Mesendoderm (in vitro differentiated cells): ENCODE measurements around the gene CCDC92B.
"Not testable (repeated sequence)": the region's sequence is repeated elsewhere in the genome, so short reads cannot be mapped to it uniquely, and the experiment has no call there.

Source experiments
- DNase-seq: peaks from one replicate; pipeline ENCODE4 v3.0.0; 2013
- H2AK5ac ChIP-seq: 2 replicates; pipeline ENCODE4 v1.6.1; 2013; ENCODE audit warnings: low read length, inconsistent platforms
- H2BK120ac ChIP-seq: 2 replicates; pipeline ENCODE4 v1.6.1; 2013; ENCODE audit warnings: low read depth, mild to moderate bottlenecking, low read length, moderate library complexity, mixed read lengths
- H2BK15ac ChIP-seq: replicated peaks from 2 replicates; pipeline ENCODE4 v1.6.1; 2013; ENCODE audit warnings: low read depth, mild to moderate bottlenecking, moderate library complexity
- H2BK5ac ChIP-seq: 2 replicates; pipeline ENCODE4 v1.6.1; 2013; ENCODE audit warnings: low read length, inconsistent platforms
- H3K18ac ChIP-seq: 2 replicates; pipeline ENCODE4 v1.6.1; 2013; ENCODE audit warnings: mild to moderate bottlenecking, low read length, mixed read lengths
- H3K23ac ChIP-seq: one replicate; pipeline ENCODE4 v1.6.1; 2013; ENCODE audit warnings: low read length
- H3K27ac ChIP-seq: 2 replicates; pipeline ENCODE4 v1.5.1; 2013; ENCODE audit warnings: low read depth, mild to moderate bottlenecking, inconsistent platforms, low read length, moderate library complexity
- H3K27me3 ChIP-seq: 2 replicates; pipeline ENCODE4 v1.6.1; 2013; ENCODE audit warnings: low read length, control low read depth, mild to moderate bottlenecking, inconsistent platforms; ENCODE audit not compliant: insufficient read depth, poor library complexity
- H3K36me3 ChIP-seq: 2 replicates; pipeline ENCODE4 v1.6.1; 2013; ENCODE audit warnings: low read length, inconsistent platforms; ENCODE audit not compliant: control insufficient read depth, insufficient read depth
- H3K4ac ChIP-seq: one replicate; pipeline ENCODE4 v1.6.1; 2013; ENCODE audit warnings: low read depth, mild to moderate bottlenecking, low read length, moderate library complexity
- H3K4me1 ChIP-seq: 2 replicates; pipeline ENCODE4 v1.6.1; 2013; ENCODE audit warnings: low read depth, low read length, inconsistent platforms; ENCODE audit not compliant: control insufficient read depth
- H3K4me2 ChIP-seq: 2 replicates; pipeline ENCODE4 v1.6.1; 2013; ENCODE audit warnings: low read length
- H3K4me3 ChIP-seq: 2 replicates; pipeline ENCODE4 v1.5.1; 2013; ENCODE audit warnings: mild to moderate bottlenecking, low read length
- H3K56ac ChIP-seq: one replicate; pipeline ENCODE4 v1.6.1; 2013; ENCODE audit warnings: low read length
- H3K79me1 ChIP-seq: 2 replicates; pipeline ENCODE4 v1.6.1; 2013; ENCODE audit warnings: low read length, inconsistent platforms
- H3K79me2 ChIP-seq: 2 replicates; pipeline ENCODE4 v1.6.1; 2013; ENCODE audit warnings: mild to moderate bottlenecking, low read length; ENCODE audit not compliant: control insufficient read depth, insufficient read depth
- H3K9ac ChIP-seq: 2 replicates; pipeline ENCODE4 v1.6.1; 2013; ENCODE audit warnings: low read length, inconsistent platforms
- H4K5ac ChIP-seq: one replicate; pipeline ENCODE4 v1.6.1; 2013; ENCODE audit warnings: low read length
- H4K8ac ChIP-seq: one replicate; pipeline ENCODE4 v1.6.1; 2013; ENCODE audit warnings: low read depth, mild to moderate bottlenecking, control low read depth, low read length, moderate library complexity
- WGBS: extraction: QIAGEN DNeasy Blood & Tissue Kit; methylation state at CpG from one replicate; pipeline ENCODE4 v1.1.7; 2013; ENCODE audit warnings: low lambda C conversion rate, missing lambda C conversion rate; ENCODE audit not compliant: insufficient coverage; ENCODE audit errors: extremely low coverage; 5-methylcytosine and 5-hydroxymethylcytosine counted together

CCDC92B gene

DNA sequence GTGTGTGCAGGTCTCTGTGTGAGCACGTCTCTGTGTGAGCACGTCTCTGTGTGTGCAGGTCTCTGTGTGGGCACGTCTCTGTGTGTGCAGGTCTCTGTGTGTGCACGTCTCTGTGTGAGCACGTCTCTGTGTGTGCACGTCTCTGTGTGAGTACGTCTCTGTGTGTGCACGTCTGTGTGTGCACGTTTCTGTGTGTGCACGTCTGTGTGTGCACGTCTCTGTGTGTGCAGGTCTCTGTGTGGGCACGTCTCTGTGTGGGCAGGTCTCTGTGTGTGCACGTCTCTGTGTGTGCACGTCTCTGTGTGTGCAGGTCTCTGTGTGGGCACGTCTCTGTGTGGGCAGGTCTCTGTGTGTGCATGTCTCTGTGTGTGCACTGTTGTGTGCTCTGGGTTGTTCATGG lies 32.1 kb upstream of the CCDC92B start:
- not testable (repeated sequence) for H3K4ac ChIP-seq, H3K18ac ChIP-seq, H3K79me1 ChIP-seq, H3K56ac ChIP-seq, H3K4me3 ChIP-seq, H4K8ac ChIP-seq, H3K4me2 ChIP-seq, H2BK5ac ChIP-seq, H2AK5ac ChIP-seq, H3K9ac ChIP-seq, H2BK120ac ChIP-seq, H3K23ac ChIP-seq, H3K27ac ChIP-seq, H3K79me2 ChIP-seq, H4K5ac ChIP-seq, DNase-seq, H2BK15ac ChIP-seq, H3K4me1 ChIP-seq, H3K27me3 ChIP-seq, H3K36me3 ChIP-seq
- no CpG with 5 or more reads among the region's 15 CpGs for WGBS

DNA sequence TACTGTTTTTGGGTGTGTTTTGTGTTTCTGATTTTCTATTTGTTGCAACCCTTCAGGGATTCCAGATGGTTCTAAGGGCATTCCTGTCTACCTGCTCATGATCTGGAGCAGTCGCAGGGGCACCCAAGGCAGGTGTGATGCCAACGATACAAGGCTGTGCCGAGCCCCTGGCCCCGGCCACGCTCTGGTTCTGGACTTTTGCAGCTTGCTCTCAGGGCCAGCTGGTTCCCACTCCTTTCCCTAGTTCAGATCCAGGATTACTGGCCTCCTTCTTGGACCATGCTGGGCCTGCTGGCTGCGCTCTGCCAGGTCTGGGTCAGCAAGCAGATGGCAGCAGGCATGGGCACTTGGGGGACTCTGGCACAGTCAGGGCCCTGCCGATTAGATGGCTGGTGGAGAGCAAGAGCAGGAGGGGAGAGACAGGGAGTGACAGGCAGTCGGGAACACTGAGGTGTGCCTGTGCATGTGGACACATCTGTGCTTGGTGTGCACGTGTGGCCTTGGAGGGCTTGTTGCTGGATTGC lies 31.5 kb upstream of the CCDC92B start:
- H3K23ac ChIP-seq: no peak overlapping the region
- no peak overlapping the region for H3K9ac ChIP-seq
- no peaks in the 10 kb centered on the region for H3K27me3 ChIP-seq
- no peak for DNase-seq
- H3K4me2 ChIP-seq: no peak overlapping the region
- H4K8ac ChIP-seq: no peak overlapping the region
- no peak overlapping the region for H2BK5ac ChIP-seq
- no peak overlapping the region for H2BK120ac ChIP-seq
- H4K5ac ChIP-seq: no peak overlapping the region
- H2BK15ac ChIP-seq: no peak overlapping the region
- no peak overlapping the region for H3K4ac ChIP-seq
- WGBS: no CpG with 5 or more reads among the region's 9 CpGs
- H3K18ac ChIP-seq: no peak overlapping the region
- H2AK5ac ChIP-seq: no peak overlapping the region
- H3K4me3 ChIP-seq: no peak overlapping the region
- H3K79me1 ChIP-seq: no peaks in the 10 kb centered on the region
- no peaks in the 10 kb centered on the region for H3K79me2 ChIP-seq
- H3K36me3 ChIP-seq: no peaks in the 10 kb centered on the region
- H3K56ac ChIP-seq: no peak overlapping the region
- peaks cover 2% of the 10 kb centered on the region for H3K4me1 ChIP-seq
- no peak overlapping the region for H3K27ac ChIP-seq

GRCh38 chr17:2780256-2780655 lies 30.8 kb upstream of the CCDC92B start:
- Histone ChIP-seq H2BK5ac (no peak overlapping the region), H3K9ac (no peak overlapping the region), H3K4me1 (peaks cover 2% of the 10 kb centered on the region), H2AK5ac (no peak overlapping the region), H3K4ac (no peak overlapping the region), H3K4me2 (no peak overlapping the region), H3K79me2 (no peaks in the 10 kb centered on the region), H3K27ac (no peak overlapping the region), H2BK15ac (no peak overlapping the region), H3K23ac (no peak overlapping the region), H2BK120ac (no peak overlapping the region), H3K4me3 (no peak overlapping the region), H3K36me3 (no peaks in the 10 kb centered on the region), H3K27me3 (peaks cover 2% of the 10 kb centered on the region), H3K18ac (no peak overlapping the region), H3K56ac (no peak overlapping the region), H3K79me1 (no peaks in the 10 kb centered on the region), H4K5ac (no peak overlapping the region), H4K8ac (no peak overlapping the region)
- no peak for DNase-seq
- no CpG with 5 or more reads among the region's 12 CpGs for WGBS

DNA sequence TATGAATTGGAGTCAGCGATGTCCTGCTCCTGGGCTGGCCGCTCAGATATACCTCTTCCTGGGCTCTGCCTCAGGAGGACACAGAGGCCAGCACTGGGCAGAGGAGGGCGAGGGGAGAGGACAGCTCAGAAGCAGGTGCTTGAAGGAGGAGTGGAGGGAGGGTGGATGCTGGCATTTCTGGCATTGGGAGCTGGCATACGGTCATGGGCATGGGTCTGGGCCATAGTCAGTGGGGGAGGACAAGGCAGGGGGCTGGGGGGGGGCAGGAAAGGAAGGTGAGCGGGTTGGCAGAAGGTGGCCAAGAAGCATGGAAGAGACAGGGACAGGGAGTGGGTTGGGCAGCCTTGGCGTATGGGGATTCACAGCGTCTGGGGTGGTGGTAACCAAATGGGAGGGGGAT lies 30.1 kb upstream of the CCDC92B start:
- Histone ChIP-seq H3K4me1 (peaks cover 2% of the 10 kb centered on the region), H3K9ac (no peak overlapping the region), H3K27me3 (peaks cover 2% of the 10 kb centered on the region), H2BK15ac (no peak overlapping the region), H3K36me3 (no peaks in the 10 kb centered on the region), H4K8ac (no peak overlapping the region), H4K5ac (no peak overlapping the region), H3K27ac (no peak overlapping the region), H3K4ac (no peak overlapping the region), H2BK120ac (no peak overlapping the region), H3K79me2 (no peaks in the 10 kb centered on the region), H3K56ac (no peak overlapping the region), H3K79me1 (no peaks in the 10 kb centered on the region), H2BK5ac (no peak overlapping the region), H2AK5ac (no peak overlapping the region), H3K18ac (no peak overlapping the region), H3K4me3 (no peak overlapping the region), H3K4me2 (no peak overlapping the region), H3K23ac (no peak overlapping the region)
- WGBS: no CpG with 5 or more reads among the region's 7 CpGs
- DNase-seq: no peak

GRCh38 chr17:2778489-2778888 lies 29.0 kb upstream of the CCDC92B start:
- no peak overlapping the region for H3K27ac ChIP-seq
- peaks cover 2% of the 10 kb centered on the region for H3K27me3 ChIP-seq
- H3K9ac ChIP-seq: no peak overlapping the region
- no peak overlapping the region for H3K23ac ChIP-seq
- H3K18ac ChIP-seq: no peak overlapping the region
- no peak overlapping the region for H3K4me2 ChIP-seq
- H4K8ac ChIP-seq: no peak overlapping the region
- H2BK5ac ChIP-seq: no peak overlapping the region
- H2AK5ac ChIP-seq: no peak overlapping the region
- no peak overlapping the region for H2BK15ac ChIP-seq
- no CpG with 5 or more reads among the region's 6 CpGs for WGBS
- H3K4me3 ChIP-seq: no peak overlapping the region
- H2BK120ac ChIP-seq: no peak overlapping the region
- H3K79me1 ChIP-seq: no peaks in the 10 kb centered on the region
- peaks cover 2% of the 10 kb centered on the region for H3K4me1 ChIP-seq
- no peak overlapping the region for H3K4ac ChIP-seq
- no peak for DNase-seq
- no peaks in the 10 kb centered on the region for H3K79me2 ChIP-seq
- no peak overlapping the region for H4K5ac ChIP-seq
- H3K56ac ChIP-seq: no peak overlapping the region
- no peaks in the 10 kb centered on the region for H3K36me3 ChIP-seq

DNA sequence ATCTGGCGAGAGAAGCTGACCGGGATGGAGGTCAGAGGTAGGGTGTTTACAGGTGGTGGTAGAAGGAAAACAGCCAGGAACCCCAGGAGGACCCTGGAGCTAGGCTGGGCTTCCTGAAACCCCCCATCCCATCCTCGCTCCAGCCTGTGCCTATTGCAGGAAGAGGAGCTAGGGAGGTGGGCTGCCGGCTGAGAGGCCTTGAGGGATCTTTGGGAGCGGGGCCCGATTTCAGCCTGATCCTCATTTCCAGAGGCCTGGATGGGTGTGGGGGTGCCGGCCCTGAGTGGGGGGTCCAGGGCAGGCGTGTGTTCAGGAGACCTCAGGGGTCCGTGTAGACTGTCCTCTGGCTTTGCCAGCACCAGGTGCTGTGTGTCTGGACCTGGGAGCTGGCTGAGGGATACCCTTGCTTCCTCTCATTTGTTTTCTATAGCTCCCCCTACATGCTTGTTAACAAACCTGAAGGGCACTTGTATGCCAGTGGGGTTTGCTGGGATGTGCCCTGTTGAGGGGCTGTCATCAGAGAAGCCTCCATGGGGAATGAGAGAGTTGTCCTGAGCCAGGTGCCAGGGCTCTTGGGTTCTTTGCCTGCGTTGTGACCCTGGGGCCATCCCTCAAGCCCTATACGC lies 27.9 kb upstream of the CCDC92B start:
- Histone ChIP-seq H3K4me2 (peak overlapping the region; percentile 100), H3K56ac (peak overlapping the region; percentile 96), H4K5ac (no peak overlapping the region), H3K18ac (no peak overlapping the region), H3K4me1 (peaks cover 2% of the 10 kb centered on the region), H2BK15ac (no peak overlapping the region), H3K23ac (no peak overlapping the region), H2AK5ac (no peak overlapping the region), H3K4me3 (no peak overlapping the region), H3K79me1 (no peaks in the 10 kb centered on the region), H3K27ac (no peak overlapping the region), H2BK120ac (no peak overlapping the region), H4K8ac (no peak overlapping the region), H3K79me2 (no peaks in the 10 kb centered on the region), H3K36me3 (no peaks in the 10 kb centered on the region), H3K4ac (no peak overlapping the region), H3K27me3 (peaks cover 2% of the 10 kb centered on the region), H2BK5ac (no peak overlapping the region), H3K9ac (peak overlapping the region; percentile 70)
- no CpG with 5 or more reads among the region's 11 CpGs for WGBS
- DNase-seq: peak; percentile 44
